HepG2 (cell line): ENCODE results near the gene ABCB8. TPM values are rescaled to one million over a fixed set of nuclear protein-coding genes. Genes with fewer than 3 reads are reported as not detected.

Experiments used
- ATAC-seq: fragments of 200-7000 bp; cut with Tn5 transposase; 3 replicates; pipeline ENCODE4 v1.9.1; 2020; ENCODE audit warnings: mild to moderate bottlenecking, moderate library complexity
- BruUV-seq: library from RNA; stranded (reverse); fragments of 400-500 nt; replicated peaks from 2 replicates; lab custom pipeline; 2021; lab: Mats Ljungman, UMichigan
- CTCF ChIA-PET: fragments of 300-600 bp; formaldehyde crosslinking; extraction: SDS; loops from one replicate; lab custom pipeline; 2021; ENCODE audit warnings: low total read pairs, inconsistent platforms, low intra/inter-chr PET ratio; lab: Yijun Ruan, JAX
- POLR2A ChIA-PET: fragments of 350-600 bp; sonication (Branson Sonifier 250); formaldehyde crosslinking; loops from one replicate; lab custom pipeline; 2020; ENCODE audit warnings: antibody characterized with exemption, inconsistent platforms; lab: Yijun Ruan, JAX
- DNase-seq: peaks from one replicate; pipeline ENCODE4 v3.0.0-alpha.2; 2015; ENCODE audit warnings: low spot score
- FAIRE-seq: peaks from 3 replicates; lab custom pipeline; 2011; peaks lifted over from hg19 to GRCh38; lab: Jason Lieb, UNC
- H2AFZ ChIP-seq: one replicate; pipeline ENCODE4 v1.6.1; 2011; ENCODE audit warnings: low read length, inconsistent platforms
- H3K27ac ChIP-seq: fragments of 300-600 bp; 3 replicates; pipeline ENCODE4 v1.8.0; 2011; ENCODE audit warnings: mixed run types, mild to moderate bottlenecking, mixed read lengths, low read length, inconsistent platforms; ENCODE audit not compliant: insufficient read depth; ENCODE audit errors: extremely low read length
- H3K27me3 ChIP-seq, 2 experiments: fragments of 200-600 bp in 1 of 2; 2 replicates in 1 of 2; 3 replicates in 1 of 2; pipeline versions ENCODE4 v1.6.0 to v1.8.0; 2011; ENCODE audit warnings: low read length in 2 of 2, mild to moderate bottlenecking in 2 of 2, moderate library complexity in 2 of 2, inconsistent platforms in 1 of 2; ENCODE audit not compliant: insufficient read depth in 2 of 2, control insufficient read depth in 1 of 2
- H3K36me3 ChIP-seq, 2 experiments: fragments of 200-600 bp in 1 of 2; replicated peaks in 1 of 2; 2 replicates in 1 of 2; 3 replicates in 1 of 2; pipeline versions ENCODE4 v1.5.1 to v1.8.0; 2011; ENCODE audit warnings: low read length in 2 of 2, inconsistent platforms in 1 of 2; ENCODE audit not compliant: insufficient read depth in 2 of 2, control insufficient read depth in 1 of 2
- H3K4me1 ChIP-seq: 2 replicates; pipeline ENCODE4 v1.5.1; 2012; ENCODE audit warnings: low read length, inconsistent platforms; ENCODE audit not compliant: insufficient read depth
- H3K4me2 ChIP-seq: 2 replicates; pipeline ENCODE4 v1.6.0; 2011; ENCODE audit warnings: low read depth, low read length, inconsistent platforms
- H3K4me3 ChIP-seq, 3 experiments: fragments of 200-600 bp in 1 of 3; sonication (generic), shearing (Covaris generic) in 1 of 3; replicated peaks in 1 of 3; 2 replicates each; pipeline ENCODE4 v1.5.1; 2011 to 2016; ENCODE audit warnings: low read length in 3 of 3, inconsistent platforms in 2 of 3, low read depth in 2 of 3, mild to moderate bottlenecking in 2 of 3, control low read depth in 1 of 3, mixed read lengths in 1 of 3; ENCODE audit not compliant: insufficient read depth in 1 of 3
- H3K79me2 ChIP-seq: one replicate; pipeline ENCODE4 v1.6.1; 2011; ENCODE audit warnings: low read length, inconsistent platforms; ENCODE audit not compliant: insufficient read depth
- H3K9ac ChIP-seq: 2 replicates; pipeline ENCODE4 v1.6.0; 2011; ENCODE audit warnings: mild to moderate bottlenecking, low read depth, low read length, inconsistent platforms; ENCODE audit not compliant: insufficient read depth
- H3K9me3 ChIP-seq: 2 replicates; pipeline ENCODE4 v1.5.1; 2012; ENCODE audit warnings: mild to moderate bottlenecking, low read length
- H4K20me1 ChIP-seq: 2 replicates; pipeline ENCODE4 v1.6.0; 2011; ENCODE audit warnings: inconsistent platforms, mild to moderate bottlenecking, low read length, moderate library complexity; ENCODE audit not compliant: insufficient read depth
- CEBPG ChIP-seq: IDR thresholded peaks from 2 replicates; pipeline ENCODE4 v1.6.1; 2016
- DBP ChIP-seq: sonication (generic); formaldehyde crosslinking; IDR thresholded peaks from 2 replicates; pipeline ENCODE4 v1.4.0; 2020; ENCODE audit warnings: missing genetic modification reagents; ENCODE audit errors: not compliant biosample characterization
- KDM5A ChIP-seq: fragments of 200-600 bp; sonication (generic); IDR thresholded peaks from 2 replicates; pipeline ENCODE4 v1.7.0; 2018; ENCODE audit warnings: antibody characterized with exemption, mild to moderate bottlenecking, low read length, borderline replicate concordance
- KDM5B ChIP-seq: sonication (generic); formaldehyde crosslinking; IDR thresholded peaks from 2 replicates; pipeline ENCODE4 v1.4.0; 2020; ENCODE audit warnings: missing genetic modification reagents, mild to moderate bottlenecking, borderline replicate concordance
- LBX2 ChIP-seq: sonication (generic); formaldehyde crosslinking; IDR thresholded peaks from 2 replicates; pipeline ENCODE4 v1.5.0; 2020; ENCODE audit warnings: missing genetic modification reagents, mild to moderate bottlenecking, borderline replicate concordance
- MAF1 ChIP-seq: sonication (generic); formaldehyde crosslinking; IDR thresholded peaks from 2 replicates; pipeline ENCODE4 v1.5.0; 2020; ENCODE audit warnings: missing genetic modification reagents, borderline replicate concordance
- NFIC ChIP-seq: IDR thresholded peaks from 2 replicates; pipeline ENCODE4 v1.6.1; 2012; ENCODE audit warnings: mild to moderate bottlenecking, low read length, inconsistent platforms
- TRIM24 ChIP-seq: sonication (generic); formaldehyde crosslinking; IDR thresholded peaks from 2 replicates; pipeline ENCODE4 v1.8.0; 2022; ENCODE audit warnings: mild to moderate bottlenecking, missing genetic modification reagents
- ZNF124 ChIP-seq: sonication (generic); formaldehyde crosslinking; IDR thresholded peaks from 2 replicates; pipeline ENCODE4 v1.4.0; 2020; ENCODE audit warnings: missing genetic modification reagents
- ZNF646 ChIP-seq: sonication (generic); formaldehyde crosslinking; IDR thresholded peaks from 2 replicates; pipeline ENCODE4 v1.9.0; 2021; ENCODE audit warnings: mild to moderate bottlenecking, missing genetic modification reagents
- ZNF660 ChIP-seq: sonication (generic); formaldehyde crosslinking; IDR thresholded peaks from 2 replicates; pipeline ENCODE4 v1.5.1; 2020; ENCODE audit warnings: mild to moderate bottlenecking, low read depth, missing genetic modification reagents, borderline replicate concordance
- WGBS: methylation state at CpG from one replicate; pipeline ENCODE4 v1.1.6; 2017; ENCODE audit warnings: low lambda C conversion rate; 5-methylcytosine and 5-hydroxymethylcytosine counted together
- in situ Hi-C: cut with HindIII; loops from 2 replicates; pipeline ENCODE4 v1.10.0; 2017; ENCODE audit warnings: low pct_unique_long_range_greater_than_20kb; ENCODE audit not compliant: extremely low pct_ligation_motif_present
- intact Hi-C: fragments of 100-400 bp; cut with micrococcal nuclease; formaldehyde crosslinking; loops from one replicate; pipeline ENCODE4 v1.10.0; 2022; ENCODE audit not compliant: unreplicated experiment
- polyA plus RNA-seq, 8 experiments: library from polyadenylated mRNA; depleted of rRNA in 3 of 8; stranded (reverse) in 7 of 8; unstranded in 1 of 8; fragments of >200 nt; fragmentation: Illumina TruSeq in 4 of 8; extraction: Trizol in 4 of 8; gene quantifications; 2 replicates each; pipeline versions ENCODE4 v1.2.1 to v1.2.3, GENCODE V29; 2011 to 2016; ENCODE audit warnings: low read depth in 4 of 8, missing spikeins in 1 of 8, mixed read lengths in 1 of 8; ENCODE audit not compliant: insufficient read depth in 1 of 8
- total RNA-seq, 5 experiments: library from RNA; depleted of rRNA; stranded (reverse); fragments of >200 nt; fragmentation: Illumina TruSeq; extraction: Trizol; gene quantifications; 2 replicates each; pipeline ENCODE4 v1.2.3, GENCODE V29; 2016; ENCODE audit warnings: low read depth in 1 of 5

ABCB8 gene
- total and polyA plus RNA-seq, 2 of the 13 experiments (the other 11 are each of a cell fraction or from before 2014, with no cell fraction given), result 6.6 to 16.7 TPM

GRCh38 chr7:151031011-151031410 is 2.8 kb downstream of the ABCB8 start:
- WGBS, result over 99% methylated on average over 4 of the region's 4 CpGs
- FAIRE-seq, result no peak

More at GRCh38 chr7:151031011-151031410, 2.8 kb downstream of the ABCB8 start:
- H4K20me1 ChIP-seq, result no peaks in the 10 kb centered on the region
- DNase-seq, result no peak
- TF ChIP-seq ZNF660 (no peak), ZNF124 (CRISPR knock-in tag) (no peak), LBX2 (CRISPR knock-in tag) (no peak), KDM5B (CRISPR knock-in tag) (no peak), TRIM24 (no peak), ZNF646 (CRISPR knock-in tag) (no peak), KDM5A (no peak), DBP (CRISPR knock-in tag) (no peak), CEBPG (CRISPR knock-in tag) (no peak), MAF1 (no peak), NFIC (no peak)
- no peaks in the 10 kb centered on the region for H3K36me3 ChIP-seq
- ATAC-seq, result no peak
- peaks cover 19% of the 10 kb centered on the region for H3K4me1 ChIP-seq
- intact Hi-C loops (no loop called here), in situ Hi-C loops (no loop called here)
- CTCF ChIA-PET, result no interaction called here
- no peaks in the 10 kb centered on the region for H3K79me2 ChIP-seq
- no peak overlapping the region for H2AFZ ChIP-seq
- H3K9ac ChIP-seq, result no peak overlapping the region
- H3K4me3 ChIP-seq, result no peak overlapping the region
- no TSS peak for BruUV-seq
- H3K9me3 ChIP-seq, result no peaks in the 10 kb centered on the region
- no peak overlapping the region for H3K27ac ChIP-seq
- POLR2A ChIA-PET, result no interaction called here
- H3K27me3 ChIP-seq, result peaks cover 3 to 7% of the 10 kb centered on the region in 2 experiments; a peak in 4 of 5 replicates
- H3K4me2 ChIP-seq, result no peak overlapping the region
